Tibial nerve (tissue), 4 donors: ENCODE measurements around the gene EBF4. TPM values are rescaled to one million over a fixed set of nuclear protein-coding genes. Genes with fewer than 3 reads are reported as not detected.

ENCODE experiments used
- DNase-seq, 2 donors: peaks; one replicate each; pipeline ENCODE4 v3.0.0-alpha.2; 2019; ENCODE audit warnings: low spot score in 2 of 2
- H3K27ac ChIP-seq, 4 donors: fragments of 200-600 bp; sonication (generic) in 3 of 4; one replicate each; pipeline ENCODE4 v1.5.1; 2017 to 2019; ENCODE audit warnings: mild to moderate bottlenecking in 1 of 4
- H3K27me3 ChIP-seq, 2 donors: fragments of 200-600 bp; sonication (generic) in 1 of 2; one replicate each; pipeline versions ENCODE4 v1.5.1 to v1.6.0; 2017 to 2019
- H3K36me3 ChIP-seq, 3 donors: fragments of 200-600 bp; sonication (generic); one replicate each; pipeline ENCODE4 v1.5.1; 2018 to 2019
- H3K4me1 ChIP-seq, 4 donors: fragments of 200-600 bp; sonication (generic) in 3 of 4; one replicate each; pipeline ENCODE4 v1.5.1; 2017 to 2019
- H3K4me3 ChIP-seq, 4 donors: fragments of 200-600 bp; sonication (generic) in 3 of 4; one replicate each; pipeline ENCODE4 v1.5.1; 2017 to 2019; ENCODE audit warnings: mild to moderate bottlenecking in 1 of 4, moderate library complexity in 1 of 4
- H3K9me3 ChIP-seq, 4 donors: fragments of 200-600 bp; sonication (generic) in 3 of 4; one replicate each; pipeline ENCODE4 v1.5.1; 2017 to 2019
- CTCF ChIP-seq, 5 experiments: fragments of 200-600 bp in 3 of 5; fragments of 450-650 bp in 2 of 5; sonication (generic) in 3 of 5; IDR thresholded peaks; one replicate each; pipeline ENCODE4 v1.5.1; 2016 to 2019; ENCODE audit warnings: antibody characterized with exemption in 5 of 5, mild to moderate bottlenecking in 3 of 5, moderate library complexity in 2 of 5
- EP300 ChIP-seq, 2 donors: sonication (generic); formaldehyde crosslinking; IDR thresholded peaks; one replicate each; pipeline ENCODE4 v1.6.1; 2017; ENCODE audit warnings: antibody characterized with exemption in 2 of 2, mild to moderate bottlenecking in 1 of 2
- POLR2A ChIP-seq, 2 donors: fragments of 450-650 bp; IDR thresholded peaks; one replicate each; pipeline ENCODE4 v1.6.1; 2017; ENCODE audit warnings: antibody characterized with exemption in 2 of 2, mild to moderate bottlenecking in 2 of 2, moderate library complexity in 2 of 2
- WGBS, 2 donors: methylation state at CpG; one replicate each; pipeline ENCODE4 v1.1.5; 2018; 5-methylcytosine and 5-hydroxymethylcytosine counted together
- total RNA-seq, 4 donors: library from RNA; depleted of rRNA; stranded (reverse); fragments of >200 nt; gene quantifications; one replicate each; pipeline ENCODE4 v1.1.0, GENCODE V29; 2016

EBF4 gene
- total RNA-seq, 4 donors from 2014 or later, result 4.8 to 17.5 (median 10.4) TPM

GRCh38 chr20:2745936-2746635 is 53.5 kb downstream of the EBF4 start:
- no peak overlapping the region for H3K27ac ChIP-seq
- H3K36me3 ChIP-seq, result no peaks in the 10 kb centered on the region
- WGBS, 2 donors, result 82 to 84% methylated on average over 4 of the region's 4 CpGs
- DNase-seq, result no peak
- no peak overlapping the region for H3K4me3 ChIP-seq
- H3K27me3 ChIP-seq, result peaks cover 0 to 27% of the 10 kb centered on the region in 2 donors
- H3K4me1 ChIP-seq, result peaks cover 0 to 11% (median 5%) of the 10 kb centered on the region in 4 donors
- H3K9me3 ChIP-seq, result no peaks in the 10 kb centered on the region
- no peak for TF ChIP-seq CTCF (IDR thresholded peaks at IDR 0.05)
- no peak for TF ChIP-seq POLR2A (IDR thresholded peaks at IDR 0.05)
- no peak for TF ChIP-seq EP300 (IDR thresholded peaks at IDR 0.05)

GRCh38 chr20:2746636-2747265 is 54.2 kb downstream of the EBF4 start:
- Histone ChIP-seq H3K4me1 (peaks cover 0 to 17% (median 11%) of the 10 kb centered on the region in 4 donors), H3K4me3 (no peak overlapping the region), H3K27ac (no peak overlapping the region), H3K27me3 (peaks cover 0 to 32% of the 10 kb centered on the region in 2 donors), H3K36me3 (no peaks in the 10 kb centered on the region), H3K9me3 (no peaks in the 10 kb centered on the region)
- no peak for DNase-seq
- TF ChIP-seq POLR2A (IDR thresholded peaks at IDR 0.05), result no peak
- no peak for TF ChIP-seq EP300 (IDR thresholded peaks at IDR 0.05)
- TF ChIP-seq CTCF (IDR thresholded peaks at IDR 0.05), result no peak
- WGBS, 2 donors, result 62 to 70% methylated on average over 8 of the region's 8 CpGs

- 84 to 85% methylated on average over 8 of the region's 8 CpGs for WGBS, 2 donors
- H3K4me3 ChIP-seq, result no peak overlapping the region
- H3K36me3 ChIP-seq, result no peaks in the 10 kb centered on the region
- H3K4me1 ChIP-seq, result peaks cover 0 to 26% (median 16%) of the 10 kb centered on the region in 4 donors
- TF ChIP-seq EP300 (IDR thresholded peaks at IDR 0.05), result no peak
- TF ChIP-seq POLR2A (IDR thresholded peaks at IDR 0.05), result no peak
- TF ChIP-seq CTCF (IDR thresholded peaks at IDR 0.05), result no peak
- H3K27me3 ChIP-seq, result peaks cover 0 to 34% of the 10 kb centered on the region in 2 donors
- H3K27ac ChIP-seq, result no peak overlapping the region
- H3K9me3 ChIP-seq, result no peaks in the 10 kb centered on the region
- DNase-seq, result no peak
Measured at GRCh38 chr20:2747676-2748235, 55.2 kb downstream of the EBF4 start.

GRCh38 chr20:2748551-2749342 is 56.2 kb downstream of the EBF4 start:
- Histone ChIP-seq H3K27ac (no peak overlapping the region), H3K9me3 (no peaks in the 10 kb centered on the region), H3K27me3 (peaks cover 0 to 39% of the 10 kb centered on the region in 2 donors), H3K36me3 (no peaks in the 10 kb centered on the region), H3K4me3 (no peak overlapping the region), H3K4me1 (peaks cover 0 to 33% (median 20%) of the 10 kb centered on the region in 4 donors)
- 36 to 57% methylated on average over 10 of the region's 10 CpGs for WGBS, 2 donors
- no peak for TF ChIP-seq EP300 (IDR thresholded peaks at IDR 0.05)
- DNase-seq, result no peak

GRCh38 chr20:2749343-2749950 is 56.9 kb downstream of the EBF4 start:
- peaks cover 0 to 46% of the 10 kb centered on the region in 2 donors for H3K27me3 ChIP-seq
- DNase-seq, result no peak
- H3K36me3 ChIP-seq, result no peaks in the 10 kb centered on the region
- no peak overlapping the region for H3K27ac ChIP-seq
- H3K4me1 ChIP-seq, result peaks cover 0 to 33% (median 20%) of the 10 kb centered on the region in 4 donors
- no peaks in the 10 kb centered on the region for H3K9me3 ChIP-seq
- 15 to 31% methylated on average over 13 to 27 of the region's 49 CpGs for WGBS, 2 donors
- no peak overlapping the region for H3K4me3 ChIP-seq
- no peak for TF ChIP-seq POLR2A (IDR thresholded peaks at IDR 0.05)
